A673 (cell line): Measurements from ENCODE around the gene MPPED2.

Source experiments
- CTCF ChIP-seq: fragments of 300-800, 200-600 bp; sonication (generic); conservative IDR thresholded peaks from 2 replicates; pipeline ENCODE4 v1.5.1; 2017; ENCODE audit warnings: low read depth, mild to moderate bottlenecking, antibody characterized with exemption, low read length, moderate library complexity, mixed read lengths
- EZH2 ChIP-seq: fragments of 200-600 bp; sonication (generic); IDR thresholded peaks from 2 replicates; pipeline ENCODE4 v1.6.1; 2017; ENCODE audit warnings: borderline replicate concordance, low read depth, mild to moderate bottlenecking, mixed read lengths, antibody characterized with exemption, low read length; ENCODE audit not compliant: poor library complexity, severe bottlenecking

- no peak for TF ChIP-seq CTCF
- TF ChIP-seq EZH2, result no peak
Observed at GRCh38 chr11:30453705-30454104, 132.4 kb downstream of the MPPED2 start.
